Trophoblast cell (in vitro differentiated cells and primary cell): ENCODE results near the gene CRADD.

Experiments used
- DNase-seq, 2 donors: peaks; one replicate each; pipeline ENCODE4 v3.0.0-alpha.2; 2016
- H2AFZ ChIP-seq: 2 replicates; pipeline ENCODE4 v1.6.1; 2013; ENCODE audit warnings: low read length, moderate library complexity, mild to moderate bottlenecking; ENCODE audit not compliant: insufficient read depth, poor library complexity
- H2AK5ac ChIP-seq: 2 replicates; pipeline ENCODE4 v1.6.1; 2013; ENCODE audit warnings: mild to moderate bottlenecking, low read length
- H2BK120ac ChIP-seq: 2 replicates; pipeline ENCODE4 v1.6.1; 2013; ENCODE audit warnings: low read length, mild to moderate bottlenecking, moderate library complexity; ENCODE audit not compliant: insufficient read depth, poor library complexity
- H2BK12ac ChIP-seq: 2 replicates; pipeline ENCODE4 v1.6.1; 2013; ENCODE audit warnings: mild to moderate bottlenecking, low read length, moderate library complexity
- H2BK5ac ChIP-seq: 2 replicates; pipeline ENCODE4 v1.6.1; 2013; ENCODE audit warnings: low read length, low read depth, moderate library complexity, mild to moderate bottlenecking; ENCODE audit not compliant: poor library complexity
- H3K14ac ChIP-seq: 2 replicates; pipeline ENCODE4 v1.6.1; 2013; ENCODE audit warnings: mild to moderate bottlenecking, low read length
- H3K18ac ChIP-seq: 2 replicates; pipeline ENCODE4 v1.6.1; 2013; ENCODE audit warnings: mild to moderate bottlenecking, low read length
- H3K23ac ChIP-seq: 2 replicates; pipeline ENCODE4 v1.6.1; 2013; ENCODE audit warnings: low read length
- H3K27ac ChIP-seq: 2 replicates; pipeline ENCODE4 v1.5.1; 2013; ENCODE audit warnings: low read depth, mild to moderate bottlenecking, inconsistent platforms, low read length, moderate library complexity
- H3K27me3 ChIP-seq: 2 replicates; pipeline ENCODE4 v1.6.1; 2013; ENCODE audit warnings: inconsistent platforms, mild to moderate bottlenecking, low read length, moderate library complexity; ENCODE audit not compliant: insufficient read depth
- H3K36me3 ChIP-seq, 2 experiments: 1 replicate in 1 of 2; 2 replicates in 1 of 2; pipeline ENCODE4 v1.6.1; 2013; ENCODE audit warnings: low read length in 2 of 2, mild to moderate bottlenecking in 2 of 2, moderate library complexity in 1 of 2; ENCODE audit not compliant: insufficient read depth in 2 of 2, control insufficient read depth in 1 of 2
- H3K4ac ChIP-seq: 2 replicates; pipeline ENCODE4 v1.6.1; 2013; ENCODE audit warnings: low read depth, mild to moderate bottlenecking, low read length, moderate library complexity
- H3K4me1 ChIP-seq, 2 experiments: 1 replicate in 1 of 2; 2 replicates in 1 of 2; pipeline ENCODE4 v1.6.1; 2013; ENCODE audit warnings: low read length in 2 of 2, mild to moderate bottlenecking in 2 of 2, moderate library complexity in 1 of 2; ENCODE audit not compliant: insufficient read depth in 2 of 2, control insufficient read depth in 1 of 2
- H3K4me2 ChIP-seq: 2 replicates; pipeline ENCODE4 v1.6.1; 2013; ENCODE audit warnings: inconsistent platforms, mild to moderate bottlenecking, low read length, moderate library complexity
- H3K4me3 ChIP-seq: 2 replicates; pipeline ENCODE4 v1.5.1; 2013; ENCODE audit warnings: mild to moderate bottlenecking, low read depth, low read length, inconsistent platforms
- H3K79me1 ChIP-seq: one replicate; pipeline ENCODE4 v1.6.1; 2013; ENCODE audit warnings: low read length
- H3K79me2 ChIP-seq: 2 replicates; pipeline ENCODE4 v1.6.1; 2013; ENCODE audit warnings: low read length, mild to moderate bottlenecking; ENCODE audit not compliant: control insufficient read depth, insufficient read depth, poor library complexity
- H3K9ac ChIP-seq: 2 replicates; pipeline ENCODE4 v1.6.1; 2013; ENCODE audit warnings: mild to moderate bottlenecking, low read length
- H3K9me3 ChIP-seq: 2 replicates; pipeline ENCODE4 v1.6.1; 2013; ENCODE audit warnings: low read depth, mild to moderate bottlenecking, control low read depth, inconsistent platforms, low read length; ENCODE audit not compliant: insufficient read depth
- H4K12ac ChIP-seq: 2 replicates; pipeline ENCODE4 v1.6.1; 2013; ENCODE audit warnings: low read depth, mild to moderate bottlenecking, low read length, moderate library complexity
- H4K8ac ChIP-seq: 2 replicates; pipeline ENCODE4 v1.6.1; 2013; ENCODE audit warnings: low read depth, mild to moderate bottlenecking, low read length, moderate library complexity
- H4K91ac ChIP-seq: one replicate; pipeline ENCODE4 v1.6.1; 2013; ENCODE audit warnings: low read depth, mild to moderate bottlenecking, low read length, moderate library complexity
- WGBS: extraction: QIAGEN DNeasy Blood & Tissue Kit; methylation state at CpG from one replicate; pipeline ENCODE4 v1.1.7; 2013; ENCODE audit warnings: missing lambda C conversion rate; ENCODE audit not compliant: insufficient read length, insufficient coverage; ENCODE audit errors: extremely low coverage; 5-methylcytosine and 5-hydroxymethylcytosine counted together

Gene CRADD

GRCh38 chr12:93901739-93902138 lies 224.6 kb downstream of the CRADD start:
- Histone ChIP-seq H3K4ac (no peak overlapping the region), H3K4me3 (no peak overlapping the region), H3K27ac (no peak overlapping the region), H2AK5ac (no peak overlapping the region), H2BK12ac (no peak overlapping the region), H2BK120ac (no peak overlapping the region), H4K8ac (no peak overlapping the region), H4K12ac (no peak overlapping the region), H3K23ac (no peak overlapping the region), H2AFZ (no peak overlapping the region), H3K9me3 (peaks cover 2% of the 10 kb centered on the region), H3K18ac (no peak overlapping the region), H3K27me3 (no peaks in the 10 kb centered on the region), H3K4me1 (peaks cover 0 to 10% of the 10 kb centered on the region in 2 experiments), H3K36me3 (no peaks in the 10 kb centered on the region), H3K4me2 (no peak overlapping the region), H3K14ac (no peak overlapping the region), H3K79me2 (no peaks in the 10 kb centered on the region), H3K9ac (no peak overlapping the region), H4K91ac (no peak overlapping the region), H3K79me1 (peaks cover 6% of the 10 kb centered on the region), H2BK5ac (no peak overlapping the region)
- WGBS, result no CpG with 5 or more reads among the region's 3 CpGs
- no peak for DNase-seq

GRCh38 chr12:93902192-93902591 lies 225.0 kb downstream of the CRADD start:
- Histone ChIP-seq H3K4ac (no peak overlapping the region), H3K4me1 (peaks cover 0 to 10% of the 10 kb centered on the region in 2 experiments), H3K79me1 (peaks cover 6% of the 10 kb centered on the region), H3K36me3 (no peaks in the 10 kb centered on the region), H2AK5ac (no peak overlapping the region), H4K91ac (no peak overlapping the region), H2BK120ac (no peak overlapping the region), H3K9ac (no peak overlapping the region), H3K27me3 (no peaks in the 10 kb centered on the region), H4K8ac (no peak overlapping the region), H2BK5ac (no peak overlapping the region), H2BK12ac (no peak overlapping the region), H3K9me3 (peaks cover 2% of the 10 kb centered on the region), H3K4me2 (no peak overlapping the region), H3K23ac (no peak overlapping the region), H4K12ac (no peak overlapping the region), H3K18ac (no peak overlapping the region), H3K27ac (no peak overlapping the region), H3K4me3 (no peak overlapping the region), H3K14ac (no peak overlapping the region), H3K79me2 (no peaks in the 10 kb centered on the region), H2AFZ (no peak overlapping the region)
- no CpG with 5 or more reads among the region's 4 CpGs for WGBS
- DNase-seq, result no peak

GRCh38 chr12:93902736-93903562 lies 225.8 kb downstream of the CRADD start:
- Histone ChIP-seq H3K79me2 (no peaks in the 10 kb centered on the region), H3K36me3 (no peaks in the 10 kb centered on the region), H3K4ac (no peak overlapping the region), H2BK5ac (no peak overlapping the region), H3K27ac (no peak overlapping the region), H2AK5ac (no peak overlapping the region), H3K18ac (no peak overlapping the region), H2AFZ (no peak overlapping the region), H3K14ac (no peak overlapping the region), H4K91ac (no peak overlapping the region), H4K8ac (no peak overlapping the region), H3K9me3 (peaks cover 2% of the 10 kb centered on the region), H3K23ac (no peak overlapping the region), H3K4me3 (no peak overlapping the region), H4K12ac (no peak overlapping the region), H3K4me1 (peaks cover 0 to 8% of the 10 kb centered on the region in 2 experiments), H3K79me1 (peaks cover 4% of the 10 kb centered on the region), H2BK12ac (no peak overlapping the region), H3K9ac (no peak overlapping the region), H3K27me3 (no peaks in the 10 kb centered on the region), H3K4me2 (no peak overlapping the region), H2BK120ac (no peak overlapping the region)
- WGBS, result no CpG with 5 or more reads among the region's 5 CpGs
- DNase-seq, result no peak

GRCh38 chr12:93904124-93904523 lies 226.9 kb downstream of the CRADD start:
- Histone ChIP-seq H3K9me3 (peaks cover 2% of the 10 kb centered on the region), H2BK5ac (no peak overlapping the region), H3K9ac (no peak overlapping the region), H3K79me1 (no peaks in the 10 kb centered on the region), H2AFZ (no peak overlapping the region), H3K18ac (no peak overlapping the region), H3K14ac (no peak overlapping the region), H3K27me3 (no peaks in the 10 kb centered on the region), H2BK120ac (no peak overlapping the region), H3K23ac (no peak overlapping the region), H3K4me1 (peaks cover 0 to 2% of the 10 kb centered on the region in 2 experiments), H3K4me2 (no peak overlapping the region), H3K27ac (no peak overlapping the region), H4K91ac (no peak overlapping the region), H3K4ac (no peak overlapping the region), H3K79me2 (no peaks in the 10 kb centered on the region), H3K4me3 (no peak overlapping the region), H2BK12ac (no peak overlapping the region), H3K36me3 (no peaks in the 10 kb centered on the region), H4K8ac (no peak overlapping the region), H4K12ac (no peak overlapping the region), H2AK5ac (no peak overlapping the region)
- no peak for DNase-seq
- no CpG with 5 or more reads among the region's 4 CpGs for WGBS
